ENCODE results near the gene RMRP.

GRCh38 chr9:35611230-35611797 lies 46.5 kb downstream of the RMRP start:
- no peak for TF ChIP-seq MTA3 (IDR thresholded peaks at IDR 0.05; ENCODE audit: borderline replicate concordance, low read length)
- no peak for TF ChIP-seq ATF3 (IDR thresholded peaks at IDR 0.05; ENCODE audit: borderline replicate concordance, extremely low read depth, low read depth, low read length)
- TF ChIP-seq USF1 (IDR thresholded peaks at IDR 0.05; ENCODE audit: borderline replicate concordance, extremely low read length, insufficient read depth, low read depth, low read length): no peak
- TF ChIP-seq, protein P1, sequence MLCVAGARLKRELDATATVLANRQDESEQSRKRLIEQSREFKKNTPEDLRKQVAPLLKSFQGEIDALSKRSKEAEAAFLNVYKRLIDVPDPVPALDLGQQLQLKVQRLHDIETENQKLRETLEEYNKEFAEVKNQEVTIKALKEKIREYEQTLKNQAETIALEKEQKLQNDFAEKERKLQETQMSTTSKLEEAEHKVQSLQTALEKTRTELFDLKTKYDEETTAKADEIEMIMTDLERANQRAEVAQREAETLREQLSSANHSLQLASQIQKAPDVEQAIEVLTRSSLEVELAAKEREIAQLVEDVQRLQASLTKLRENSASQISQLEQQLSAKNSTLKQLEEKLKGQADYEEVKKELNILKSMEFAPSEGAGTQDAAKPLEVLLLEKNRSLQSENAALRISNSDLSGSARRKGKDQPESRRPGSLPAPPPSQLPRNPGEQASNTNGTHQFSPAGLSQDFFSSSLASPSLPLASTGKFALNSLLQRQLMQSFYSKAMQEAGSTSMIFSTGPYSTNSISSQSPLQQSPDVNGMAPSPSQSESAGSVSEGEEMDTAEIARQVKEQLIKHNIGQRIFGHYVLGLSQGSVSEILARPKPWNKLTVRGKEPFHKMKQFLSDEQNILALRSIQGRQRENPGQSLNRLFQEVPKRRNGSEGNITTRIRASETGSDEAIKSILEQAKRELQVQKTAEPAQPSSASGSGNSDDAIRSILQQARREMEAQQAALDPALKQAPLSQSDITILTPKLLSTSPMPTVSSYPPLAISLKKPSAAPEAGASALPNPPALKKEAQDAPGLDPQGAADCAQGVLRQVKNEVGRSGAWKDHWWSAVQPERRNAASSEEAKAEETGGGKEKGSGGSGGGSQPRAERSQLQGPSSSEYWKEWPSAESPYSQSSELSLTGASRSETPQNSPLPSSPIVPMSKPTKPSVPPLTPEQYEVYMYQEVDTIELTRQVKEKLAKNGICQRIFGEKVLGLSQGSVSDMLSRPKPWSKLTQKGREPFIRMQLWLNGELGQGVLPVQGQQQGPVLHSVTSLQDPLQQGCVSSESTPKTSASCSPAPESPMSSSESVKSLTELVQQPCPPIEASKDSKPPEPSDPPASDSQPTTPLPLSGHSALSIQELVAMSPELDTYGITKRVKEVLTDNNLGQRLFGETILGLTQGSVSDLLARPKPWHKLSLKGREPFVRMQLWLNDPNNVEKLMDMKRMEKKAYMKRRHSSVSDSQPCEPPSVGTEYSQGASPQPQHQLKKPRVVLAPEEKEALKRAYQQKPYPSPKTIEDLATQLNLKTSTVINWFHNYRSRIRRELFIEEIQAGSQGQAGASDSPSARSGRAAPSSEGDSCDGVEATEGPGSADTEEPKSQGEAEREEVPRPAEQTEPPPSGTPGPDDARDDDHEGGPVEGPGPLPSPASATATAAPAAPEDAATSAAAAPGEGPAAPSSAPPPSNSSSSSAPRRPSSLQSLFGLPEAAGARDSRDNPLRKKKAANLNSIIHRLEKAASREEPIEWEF (IDR thresholded peaks at IDR 0.05; ENCODE audit: insufficient replicate concordance, low read depth, low read length): no peak
